HuH-7 (cell line): ENCODE data around the gene PNPLA7.
"Not testable (repeated sequence)": the region's sequence is repeated elsewhere in the genome, so short reads cannot be mapped to it uniquely, and the experiment has no call there.

Experiments
- DNase-seq: peaks from one replicate; pipeline ENCODE4 v3.0.0; 2011; ENCODE audit warnings: low spot score

Gene PNPLA7

DNA sequence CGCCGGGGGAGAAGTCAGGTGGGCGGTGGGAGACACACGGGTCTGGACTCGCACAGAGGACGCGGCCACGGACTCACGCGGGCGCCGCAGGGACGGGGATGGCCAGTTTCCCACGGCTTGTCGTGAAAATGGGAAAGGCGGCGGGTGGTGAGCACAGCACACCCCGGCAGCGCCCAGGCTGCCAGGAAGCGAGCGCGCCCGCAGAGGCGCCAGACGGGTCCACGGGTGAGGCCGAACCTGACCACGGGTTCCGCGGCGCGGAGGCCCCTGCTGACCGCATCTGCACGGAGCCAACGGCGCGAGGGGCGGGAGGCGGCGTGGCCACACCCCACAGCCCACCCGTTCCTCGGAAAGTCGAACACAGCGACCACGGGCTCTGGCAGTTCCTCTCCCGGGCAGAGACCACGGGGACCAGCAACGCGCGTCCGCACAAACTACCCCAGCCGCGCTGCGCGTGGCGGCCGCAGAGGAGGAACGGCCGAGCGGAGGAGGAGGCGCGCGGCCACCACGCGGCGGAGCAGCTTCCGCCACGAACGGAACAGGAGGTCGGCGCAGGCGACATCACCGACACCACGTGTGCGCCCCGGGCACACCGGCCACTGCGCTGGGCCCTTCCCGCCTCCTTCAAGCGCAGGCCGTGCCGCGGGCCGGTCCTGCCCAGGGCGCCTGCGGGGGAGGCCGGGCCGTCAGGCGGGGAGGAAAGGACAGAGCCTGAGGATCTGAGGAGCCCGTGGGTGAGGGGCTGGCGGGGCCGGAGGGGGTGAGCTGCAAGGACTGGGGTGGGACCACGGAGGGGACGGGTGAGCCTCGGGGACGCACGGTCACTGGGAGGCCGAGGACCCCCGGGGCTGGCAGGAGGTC, 132.8 kb downstream of the PNPLA7 start:
- no peak for DNase-seq

- DNase-seq = no peak
These were observed 133.5 kb downstream of the PNPLA7 start for GRCh38 chr9:137416563-137417151.

DNA sequence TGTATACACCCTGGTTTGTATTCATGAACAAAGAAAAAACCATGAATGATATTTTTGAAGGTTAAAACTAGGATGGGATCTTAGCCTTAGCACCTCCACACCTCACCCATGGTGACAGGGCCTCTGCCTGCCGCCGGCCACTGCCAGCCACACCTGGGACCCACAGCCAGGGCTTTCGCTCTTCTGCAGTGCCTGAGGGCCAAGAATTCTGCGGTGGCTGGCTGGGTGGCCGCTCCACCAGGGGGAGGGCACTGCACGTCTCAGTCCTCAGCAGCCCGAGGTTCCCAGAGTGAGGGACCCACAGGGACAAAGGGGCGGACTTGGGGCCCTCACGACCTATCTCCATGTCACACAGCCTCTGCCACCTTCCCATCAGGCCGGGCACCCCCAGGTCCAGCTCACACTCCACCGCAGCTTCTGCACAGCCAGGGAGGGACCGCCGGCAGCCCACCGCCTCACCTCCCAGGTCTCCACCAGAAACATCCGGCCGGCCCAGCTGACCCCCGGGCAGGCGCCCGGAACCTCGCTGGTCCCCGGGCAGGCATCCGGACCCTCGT, 134.1 kb downstream of the PNPLA7 start:
- no peak for DNase-seq

GRCh38 chr9:137415451-137415850, 134.8 kb downstream of the PNPLA7 start:
- no peak for DNase-seq

DNA sequence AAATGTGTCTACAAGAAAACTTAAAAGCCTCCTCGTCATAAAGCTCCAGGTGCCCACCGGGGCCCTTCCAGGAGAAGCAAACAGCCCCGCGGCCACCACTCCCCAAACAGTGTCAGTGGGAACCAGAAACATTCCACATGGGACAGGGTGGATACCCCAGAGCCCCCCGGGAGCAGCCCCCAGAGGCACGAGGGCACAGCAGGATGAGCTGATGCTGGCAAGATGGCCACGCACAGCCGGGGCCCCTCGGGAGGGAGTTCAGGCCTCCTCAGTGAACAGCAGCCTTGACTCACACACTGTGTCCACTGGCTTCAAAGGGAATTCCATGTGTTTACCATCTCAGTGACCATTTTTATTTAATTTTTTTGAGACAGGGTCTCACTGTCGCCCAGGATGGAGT, 137.8 kb downstream of the PNPLA7 start:
- no peak for DNase-seq

DNA sequence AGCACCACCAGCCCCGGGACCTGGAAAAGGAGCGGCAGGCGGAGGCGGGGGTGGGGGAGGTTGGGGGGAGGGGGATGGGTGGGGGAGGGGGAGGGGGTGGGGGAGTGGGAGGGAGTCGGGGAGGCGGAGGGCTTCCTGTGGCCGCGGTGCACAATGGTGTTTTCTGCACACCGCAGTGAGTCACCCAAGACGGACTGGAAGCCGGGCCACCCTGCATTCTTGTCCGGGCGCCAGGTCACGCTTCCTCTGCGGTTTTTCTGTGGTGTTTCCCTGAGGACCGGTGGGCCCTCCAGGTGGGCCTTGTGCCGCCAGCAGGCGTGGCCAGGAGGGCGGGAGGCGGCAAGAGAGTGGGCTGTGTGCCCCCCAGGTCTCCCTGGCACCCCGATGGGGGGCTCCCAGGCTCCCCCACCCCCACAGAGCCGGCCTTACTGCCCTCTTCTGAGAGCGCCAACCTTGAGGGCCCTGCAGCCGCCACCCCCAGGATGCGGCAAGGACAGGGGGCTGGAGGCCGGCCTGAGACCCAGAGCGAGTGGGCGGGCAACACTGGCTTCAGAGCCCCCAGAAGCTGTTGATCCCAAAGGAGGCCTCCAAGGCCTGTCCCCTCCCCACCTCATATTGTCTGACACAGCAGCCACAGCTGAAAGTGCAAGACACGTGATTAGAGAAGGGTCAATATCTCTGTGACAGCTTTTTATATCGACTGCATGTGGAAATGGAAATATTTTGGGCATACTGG, 138.4 kb downstream of the PNPLA7 start:
- no peak for DNase-seq

DNA sequence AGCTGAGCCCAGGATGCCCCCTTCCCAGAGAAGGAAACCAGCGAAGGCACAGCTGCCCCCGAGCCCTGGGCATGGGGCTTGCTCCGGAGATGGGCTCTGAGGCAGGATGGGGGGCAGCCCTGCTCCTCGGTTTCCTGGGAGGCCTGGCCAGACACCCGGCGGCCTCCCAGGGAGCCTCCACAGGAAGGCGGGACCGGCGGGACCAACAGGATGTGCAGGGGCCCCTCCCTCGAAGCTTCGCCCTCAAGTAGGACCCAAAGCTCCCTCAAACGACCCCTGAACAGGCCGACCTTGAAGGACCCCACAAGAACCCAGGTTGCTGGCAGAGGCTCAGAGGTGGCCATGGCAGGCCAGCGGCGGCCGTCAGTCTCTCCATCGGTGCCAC, 138.9 kb downstream of the PNPLA7 start:
- no peak for DNase-seq

- DNase-seq = no peak
These were observed 139.3 kb downstream of the PNPLA7 start for GRCh38 chr9:137410891-137411249.

GRCh38 chr9:137410236-137410890, 139.8 kb downstream of the PNPLA7 start:
- DNase-seq = not testable (repeated sequence)
